HFFc6 (cell line): ENCODE data around the gene OLFML1. TPM values are rescaled to one million over a fixed set of nuclear protein-coding genes. Genes with fewer than 3 reads are reported as not detected.

ENCODE experiments used
- DNase-seq: peaks from one replicate; pipeline ENCODE4 v3.0.0-alpha.2; 2018
- H3K27ac Mint-ChIP-seq: 2 replicates; pipeline ENCODE4 v1.8.0; 2020; ENCODE audit warnings: mild to moderate bottlenecking, mixed read lengths
- H3K27me3 Mint-ChIP-seq: 2 replicates; pipeline ENCODE4 v1.8.0; 2021; ENCODE audit warnings: mild to moderate bottlenecking, moderate library complexity, mixed read lengths; ENCODE audit not compliant: insufficient read depth
- H3K36me3 Mint-ChIP-seq: 2 replicates; pipeline ENCODE4 v1.8.0; 2021; ENCODE audit warnings: low read depth, mixed read lengths
- H3K4me1 Mint-ChIP-seq: 2 replicates; pipeline ENCODE4 v1.8.0; 2020; ENCODE audit warnings: low read depth, mixed read lengths
- H3K4me3 Mint-ChIP-seq: 2 replicates; pipeline ENCODE4 v1.8.0; 2020; ENCODE audit warnings: mild to moderate bottlenecking, moderate library complexity, mixed read lengths
- H3K9me3 Mint-ChIP-seq: 2 replicates; pipeline ENCODE4 v1.8.0; 2020; ENCODE audit warnings: mild to moderate bottlenecking, mixed read lengths
- total RNA-seq, 6 experiments: library from RNA; stranded (reverse); fragmentation: NEBNext Ultra II Directional; extraction: Animal tissue kit (Norgen Biotek cat#: 25700); gene quantifications; 2 replicates in 1 of 6; 3 replicates in 5 of 6; pipeline ENCODE4 v1.2.3, GENCODE V29; 2021
- TF ChIP-seq, protein P1 (sequence below): fragments of 200-600 bp; sonication (generic); IDR thresholded peaks from 2 replicates; pipeline ENCODE4 v1.5.0; 2021; ENCODE audit warnings: antibody characterized with exemption, mild to moderate bottlenecking

Gene OLFML1
- total RNA-seq, 6 experiments from 2014 or later = 0.20 to 0.43 (median 0.25) TPM; not detected in 3

DNA sequence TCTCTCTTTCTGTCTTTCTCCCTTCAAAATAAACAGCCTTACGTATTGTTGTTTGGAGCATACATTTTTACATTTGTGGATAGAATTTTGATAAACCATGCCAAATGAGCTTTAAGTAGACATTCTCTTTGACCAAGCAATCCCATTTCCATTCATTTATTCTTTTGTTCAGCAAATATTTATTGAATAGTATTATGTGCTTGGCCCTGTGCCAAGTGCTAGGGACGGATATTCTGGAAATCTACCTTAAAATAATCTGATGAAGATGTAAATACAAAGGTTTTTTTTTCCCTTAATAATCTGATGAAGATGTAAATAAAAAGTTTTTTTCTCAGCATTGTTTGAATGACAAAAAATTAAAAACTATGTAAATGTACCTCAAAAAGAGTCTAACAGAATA is 2.1 kb downstream of the OLFML1 start:
- DNase-seq = no peak
- no peaks in the 10 kb centered on the region for H3K9me3 Mint-ChIP-seq
- H3K4me1 Mint-ChIP-seq = peaks cover 19% of the 10 kb centered on the region
- H3K36me3 Mint-ChIP-seq = no peaks in the 10 kb centered on the region
- no peak overlapping the region for H3K27ac Mint-ChIP-seq
- TF ChIP-seq, protein P1, sequence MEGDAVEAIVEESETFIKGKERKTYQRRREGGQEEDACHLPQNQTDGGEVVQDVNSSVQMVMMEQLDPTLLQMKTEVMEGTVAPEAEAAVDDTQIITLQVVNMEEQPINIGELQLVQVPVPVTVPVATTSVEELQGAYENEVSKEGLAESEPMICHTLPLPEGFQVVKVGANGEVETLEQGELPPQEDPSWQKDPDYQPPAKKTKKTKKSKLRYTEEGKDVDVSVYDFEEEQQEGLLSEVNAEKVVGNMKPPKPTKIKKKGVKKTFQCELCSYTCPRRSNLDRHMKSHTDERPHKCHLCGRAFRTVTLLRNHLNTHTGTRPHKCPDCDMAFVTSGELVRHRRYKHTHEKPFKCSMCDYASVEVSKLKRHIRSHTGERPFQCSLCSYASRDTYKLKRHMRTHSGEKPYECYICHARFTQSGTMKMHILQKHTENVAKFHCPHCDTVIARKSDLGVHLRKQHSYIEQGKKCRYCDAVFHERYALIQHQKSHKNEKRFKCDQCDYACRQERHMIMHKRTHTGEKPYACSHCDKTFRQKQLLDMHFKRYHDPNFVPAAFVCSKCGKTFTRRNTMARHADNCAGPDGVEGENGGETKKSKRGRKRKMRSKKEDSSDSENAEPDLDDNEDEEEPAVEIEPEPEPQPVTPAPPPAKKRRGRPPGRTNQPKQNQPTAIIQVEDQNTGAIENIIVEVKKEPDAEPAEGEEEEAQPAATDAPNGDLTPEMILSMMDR = no peak
- H3K4me3 Mint-ChIP-seq = no peak overlapping the region
- peaks cover 4% of the 10 kb centered on the region; the same call in 1 of the 2 replicates for H3K27me3 Mint-ChIP-seq

DNA sequence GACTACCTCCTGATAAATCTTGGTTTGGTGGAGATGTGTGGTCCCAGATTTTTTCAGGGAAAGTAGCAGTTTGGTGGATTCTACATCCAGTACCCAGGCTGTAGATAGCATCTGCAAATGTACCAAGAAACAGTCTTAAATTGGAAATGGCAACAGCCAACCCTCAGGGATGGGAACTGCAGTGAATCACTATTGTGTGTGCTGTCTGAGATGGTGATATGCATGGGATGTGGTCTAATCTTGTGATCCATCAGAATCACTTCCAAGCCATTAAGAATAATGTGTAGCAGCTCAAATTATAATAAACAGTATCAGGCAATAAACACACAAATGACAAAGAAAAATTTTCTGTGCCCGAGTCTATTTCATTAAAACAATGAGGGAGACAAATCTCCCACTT is 3.4 kb downstream of the OLFML1 start:
- TF ChIP-seq, protein P1 = no peak
- Mint-ChIP-seq H3K27ac (no peak overlapping the region), H3K4me1 (peaks cover 19% of the 10 kb centered on the region), H3K36me3 (no peaks in the 10 kb centered on the region), H3K27me3 (peaks cover 4% of the 10 kb centered on the region; the same call in 1 of the 2 replicates), H3K4me3 (no peak overlapping the region), H3K9me3 (no peaks in the 10 kb centered on the region)
- DNase-seq = peak; percentile 6

DNA sequence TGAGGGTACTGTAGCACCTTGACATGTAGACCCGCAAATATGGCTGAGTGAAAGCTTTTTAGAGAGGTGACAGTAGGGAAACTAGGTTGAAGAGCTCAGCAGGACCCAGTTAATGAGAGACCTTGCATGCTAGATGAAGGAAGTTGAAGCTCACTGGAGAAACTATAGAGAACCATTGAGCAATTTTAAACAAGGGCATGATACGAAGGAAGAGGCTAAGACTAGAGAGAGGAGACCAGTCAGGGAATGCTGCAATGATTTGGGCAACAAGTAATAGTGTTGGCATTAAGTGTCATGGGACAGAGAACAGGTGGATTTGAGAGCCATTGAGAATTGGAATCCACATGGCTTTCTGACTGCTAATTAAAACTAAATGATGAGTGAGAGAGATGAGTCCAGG is 4.1 kb downstream of the OLFML1 start:
- Mint-ChIP-seq H3K36me3 (no peaks in the 10 kb centered on the region), H3K27me3 (peaks cover 4% of the 10 kb centered on the region; the same call in 1 of the 2 replicates), H3K27ac (no peak overlapping the region), H3K4me3 (no peak overlapping the region), H3K4me1 (peaks cover 19% of the 10 kb centered on the region), H3K9me3 (no peaks in the 10 kb centered on the region)
- TF ChIP-seq, protein P1 = no peak
- DNase-seq = no peak

DNA sequence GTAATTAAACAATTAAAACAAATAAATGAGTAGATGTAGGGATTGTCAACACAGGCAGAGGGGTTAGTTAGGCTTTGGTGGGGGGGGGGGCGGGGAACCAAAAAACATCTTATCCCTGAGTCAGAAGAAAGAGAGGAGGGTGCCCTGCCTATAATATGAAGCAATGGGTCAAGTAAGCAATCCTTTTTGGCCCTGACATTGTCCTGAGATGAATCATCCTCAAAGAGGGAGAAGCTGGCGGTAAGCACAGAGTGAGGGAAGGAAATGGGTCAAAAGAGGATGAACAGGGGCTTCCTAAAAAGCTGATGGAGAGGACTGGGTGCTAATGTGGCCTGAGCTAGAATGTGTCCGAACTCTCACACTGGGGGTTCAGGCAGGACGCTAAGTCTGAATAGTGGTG is 4.7 kb downstream of the OLFML1 start:
- Mint-ChIP-seq H3K27me3 (peaks cover 4% of the 10 kb centered on the region), H3K9me3 (no peaks in the 10 kb centered on the region), H3K36me3 (no peaks in the 10 kb centered on the region), H3K4me1 (peaks cover 19% of the 10 kb centered on the region), H3K27ac (no peak overlapping the region), H3K4me3 (no peak overlapping the region)
- peak; percentile 32 for DNase-seq
- TF ChIP-seq, protein P1 = no peak

DNA sequence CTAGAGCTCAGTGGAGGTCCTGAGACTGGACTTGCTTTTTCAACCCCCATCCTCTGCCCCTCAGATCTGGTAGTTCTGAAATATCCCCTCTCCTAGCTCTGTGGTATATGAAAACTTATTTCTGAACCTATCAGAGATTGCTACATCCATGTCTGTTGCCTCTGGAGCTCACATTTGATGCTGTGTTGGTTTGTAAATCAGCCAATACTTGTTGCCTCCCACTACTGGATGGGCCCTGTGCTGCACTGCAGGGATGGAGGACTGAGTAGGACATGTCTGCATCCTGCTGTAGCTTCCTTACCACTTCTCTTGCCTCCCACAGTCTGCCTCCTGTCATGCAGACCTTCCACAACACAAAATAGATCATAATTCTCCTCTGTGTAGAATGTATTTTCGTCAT is 5.2 kb downstream of the OLFML1 start:
- Mint-ChIP-seq H3K4me3 (no peak overlapping the region), H3K27me3 (peaks cover 4% of the 10 kb centered on the region), H3K9me3 (no peaks in the 10 kb centered on the region), H3K27ac (no peak overlapping the region), H3K36me3 (no peaks in the 10 kb centered on the region), H3K4me1 (peaks cover 19% of the 10 kb centered on the region)
- TF ChIP-seq, protein P1 = no peak
- no peak for DNase-seq

DNA sequence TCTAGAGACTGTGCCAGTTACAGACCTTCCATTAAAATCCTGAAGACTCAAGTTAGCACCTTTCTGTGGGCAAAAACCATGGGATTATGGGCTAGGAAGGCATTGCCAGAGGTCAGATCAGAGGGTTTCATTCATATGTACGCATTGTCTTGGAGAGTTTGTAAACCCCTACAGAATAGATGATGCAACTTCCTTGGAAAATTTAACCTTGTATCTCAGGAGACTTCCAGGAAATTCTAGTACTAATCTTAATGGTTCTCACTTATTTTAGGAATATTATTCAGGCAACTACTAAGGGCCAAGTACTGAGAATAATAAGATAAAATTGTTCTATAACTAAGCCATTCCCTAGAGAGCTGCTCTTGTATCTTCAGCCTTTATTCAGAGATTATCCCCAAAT is 6.9 kb downstream of the OLFML1 start:
- Mint-ChIP-seq H3K27ac (no peak overlapping the region), H3K4me1 (peaks cover 19% of the 10 kb centered on the region), H3K4me3 (no peak overlapping the region), H3K36me3 (no peaks in the 10 kb centered on the region), H3K27me3 (no peaks in the 10 kb centered on the region; the same call in 1 of the 2 replicates), H3K9me3 (no peaks in the 10 kb centered on the region)
- DNase-seq = no peak
- TF ChIP-seq, protein P1 = no peak
